ENCODE measurements around the gene CFAP47.

Gene CFAP47

GRCh38 chrX:36310136-36310535 is 390.6 kb downstream of the CFAP47 start:
- no peak for FAIRE-seq

DNA sequence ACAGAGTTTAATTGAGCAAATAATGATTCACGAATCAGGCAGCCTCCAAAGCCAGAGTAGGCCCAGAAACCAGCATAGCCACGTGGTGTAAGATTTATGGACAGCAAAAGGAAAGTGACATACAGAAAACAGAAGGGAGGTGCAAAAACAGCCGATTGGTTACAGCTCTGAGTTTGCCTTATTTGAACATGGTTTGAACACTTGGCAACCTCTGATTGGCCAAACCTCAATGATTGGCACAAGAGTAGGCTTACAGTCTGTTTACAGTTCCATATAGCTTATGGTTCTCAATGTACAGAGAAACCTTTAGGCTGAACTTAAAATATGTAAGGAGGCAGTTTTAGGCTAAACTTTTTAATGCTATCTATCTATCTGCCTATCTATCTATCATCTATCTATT is 394.8 kb downstream of the CFAP47 start:
- no peak for FAIRE-seq

GRCh38 chrX:36334572-36334971 is 415.0 kb downstream of the CFAP47 start:
- no peak for FAIRE-seq

DNA sequence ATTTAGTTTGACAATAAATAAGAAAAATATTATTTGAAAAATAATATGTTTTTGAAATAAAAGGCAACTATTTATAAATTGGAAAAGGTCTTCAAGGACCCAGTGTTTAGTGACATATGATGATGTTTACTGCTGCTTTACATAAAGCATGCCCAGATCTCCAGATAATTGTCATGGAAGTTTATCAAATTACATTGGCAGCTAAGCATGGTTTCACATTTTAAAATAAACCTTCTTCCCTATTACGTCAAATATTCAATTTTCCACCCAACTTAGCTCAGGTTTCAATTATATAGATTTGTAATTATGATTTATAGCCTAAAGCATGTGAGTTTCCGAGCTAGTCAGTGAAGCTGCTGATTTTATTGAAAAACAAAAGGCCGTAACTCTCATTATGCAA is 417.2 kb downstream of the CFAP47 start:
- no peak for FAIRE-seq

DNA sequence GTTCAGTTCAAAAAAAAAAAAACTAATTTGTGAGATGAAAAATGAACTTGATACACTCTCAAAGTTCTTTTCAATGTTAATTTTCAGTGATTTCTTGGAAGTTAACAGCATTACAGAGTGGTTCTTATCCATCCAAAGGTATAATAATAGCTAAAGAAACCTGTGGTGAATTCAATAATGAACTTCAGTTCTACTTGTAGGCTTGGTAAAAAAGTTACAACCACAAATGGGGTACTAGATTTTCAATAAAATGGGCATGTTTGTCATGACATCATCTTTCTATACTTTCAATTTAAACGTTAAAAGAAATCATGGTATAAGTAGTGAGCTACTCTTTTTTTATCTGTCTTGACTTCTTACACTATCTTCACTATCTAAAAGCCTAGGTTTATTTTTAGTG is 424.8 kb downstream of the CFAP47 start:
- FAIRE-seq: no peak

GRCh38 chrX:36348509-36348908 is 429.0 kb downstream of the CFAP47 start:
- FAIRE-seq: no peak

GRCh38 chrX:36357855-36358254 is 438.3 kb downstream of the CFAP47 start:
- FAIRE-seq: no peak

- FAIRE-seq: no peak
These were observed 444.7 kb downstream of the CFAP47 start for GRCh38 chrX:36364262-36364661.

GRCh38 chrX:36383495-36383894 is 464.0 kb downstream of the CFAP47 start:
- no peak for FAIRE-seq

- no peak for FAIRE-seq
These were observed 469.4 kb downstream of the CFAP47 start for GRCh38 chrX:36388901-36389300.

DNA sequence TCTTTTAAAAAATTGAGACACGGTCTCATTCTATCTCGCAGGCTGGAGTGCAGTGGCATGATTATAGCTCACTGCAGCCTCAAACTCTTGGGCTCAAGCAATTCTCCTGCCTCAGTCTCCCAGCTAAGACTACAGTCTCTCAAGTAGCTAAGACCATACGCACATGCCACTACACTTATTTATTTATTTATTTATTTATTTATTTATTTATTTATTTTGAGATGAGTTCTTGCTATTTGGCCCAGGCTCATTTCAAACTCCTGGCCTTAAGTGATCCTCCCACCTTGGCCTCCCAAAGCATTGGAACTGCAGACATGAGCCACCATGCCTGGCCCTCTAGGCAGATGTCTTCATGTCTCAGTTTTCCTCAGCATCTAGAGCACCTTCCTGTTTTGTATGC is 482.2 kb downstream of the CFAP47 start:
- no peak for FAIRE-seq

GRCh38 chrX:36407836-36408235 is 488.3 kb downstream of the CFAP47 start:
- no peak for FAIRE-seq

GRCh38 chrX:36414056-36414455 is 494.5 kb downstream of the CFAP47 start:
- FAIRE-seq: no peak

GRCh38 chrX:36422368-36422767 is 502.8 kb downstream of the CFAP47 start:
- no peak for FAIRE-seq

GRCh38 chrX:36431819-36432218 is 512.3 kb downstream of the CFAP47 start:
- no peak for FAIRE-seq

GRCh38 chrX:36434522-36434921 is 515.0 kb downstream of the CFAP47 start:
- FAIRE-seq: no peak

Measured in G401.6 (cell line).